Urinary bladder (tissue), 4 donors: ENCODE results near the gene CNIH3. TPM values are rescaled to one million over a fixed set of nuclear protein-coding genes. Genes with fewer than 3 reads are reported as not detected.

Experiments used
- DNase-seq: peaks from one replicate; pipeline ENCODE4 v3.0.0-alpha.2; 2015; ENCODE audit errors: extremely low spot score
- H3K27ac ChIP-seq: one replicate; pipeline ENCODE4 v1.5.1; 2013; ENCODE audit warnings: low read depth, mild to moderate bottlenecking, moderate library complexity
- H3K36me3 ChIP-seq: one replicate; pipeline ENCODE4 v1.6.1; 2013; ENCODE audit warnings: mild to moderate bottlenecking, moderate library complexity; ENCODE audit not compliant: insufficient read depth
- H3K4me1 ChIP-seq: one replicate; pipeline ENCODE4 v1.6.1; 2013; ENCODE audit warnings: mild to moderate bottlenecking, moderate library complexity; ENCODE audit not compliant: insufficient read depth
- H3K4me3 ChIP-seq: one replicate; pipeline ENCODE4 v1.5.1; 2013; ENCODE audit warnings: low read depth, low read length
- WGBS: extraction: QIAGEN DNeasy Blood & Tissue Kit; methylation state at CpG from one replicate; pipeline ENCODE4 v1.1.7; 2013; 5-methylcytosine and 5-hydroxymethylcytosine counted together
- polyA plus RNA-seq: library from polyadenylated mRNA; stranded (reverse); fragments of 200-250 nt; gene quantifications from one replicate; pipeline ENCODE4 v1.2.3, GENCODE V29; 2013
- total RNA-seq: library from RNA; depleted of rRNA; stranded (reverse); fragments of >200 nt; gene quantifications from one replicate; pipeline ENCODE4 v1.2.3, GENCODE V29; 2014
- donor health status: healthy with polysubstance abuse.
- donor health status: healthy.

The CNIH3 gene
- total and polyA plus RNA-seq, 2 donors, result 2.1 to 5.8 TPM

GRCh38 chr1:224621813-224622682, 5.9 kb downstream of the CNIH3 start:
- Histone ChIP-seq H3K4me3 (no peak overlapping the region), H3K27ac (no peak overlapping the region), H3K4me1 (no peaks in the 10 kb centered on the region), H3K36me3 (no peaks in the 10 kb centered on the region)
- no peak for DNase-seq
- WGBS, result 86% methylated on average over 7 of the region's 7 CpGs

- no peak for DNase-seq
- Histone ChIP-seq H3K4me1 (no peaks in the 10 kb centered on the region), H3K36me3 (no peaks in the 10 kb centered on the region), H3K27ac (no peak overlapping the region), H3K4me3 (no peak overlapping the region)
- WGBS, result 92% methylated on average over 2 of the region's 2 CpGs
These were observed 6.7 kb downstream of the CNIH3 start for GRCh38 chr1:224622831-224623230.

DNA sequence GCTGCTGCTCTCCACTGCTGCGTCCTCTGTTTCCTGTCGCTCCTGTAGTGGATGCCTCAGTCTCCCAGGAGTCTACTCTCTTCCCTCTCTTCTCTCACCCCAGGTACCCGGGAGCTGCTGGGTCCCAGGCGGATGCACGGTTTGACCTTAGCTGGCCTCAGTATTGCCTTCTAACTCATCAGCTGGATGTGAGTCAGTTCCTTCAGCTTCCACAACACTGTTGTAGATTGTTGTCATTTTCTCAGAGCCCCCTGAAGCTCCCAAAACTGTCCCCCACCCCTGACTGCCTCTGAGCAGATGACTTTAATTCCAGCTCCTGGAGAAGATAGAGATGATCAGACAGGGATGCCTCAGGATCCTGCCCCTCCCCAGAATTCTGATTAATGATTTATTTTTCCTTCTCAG, 7.2 kb downstream of the CNIH3 start:
- Histone ChIP-seq H3K27ac (no peak overlapping the region), H3K4me1 (no peaks in the 10 kb centered on the region), H3K36me3 (no peaks in the 10 kb centered on the region), H3K4me3 (no peak overlapping the region)
- WGBS, result 70% methylated on average over 5 of the region's 5 CpGs
- no peak for DNase-seq

DNA sequence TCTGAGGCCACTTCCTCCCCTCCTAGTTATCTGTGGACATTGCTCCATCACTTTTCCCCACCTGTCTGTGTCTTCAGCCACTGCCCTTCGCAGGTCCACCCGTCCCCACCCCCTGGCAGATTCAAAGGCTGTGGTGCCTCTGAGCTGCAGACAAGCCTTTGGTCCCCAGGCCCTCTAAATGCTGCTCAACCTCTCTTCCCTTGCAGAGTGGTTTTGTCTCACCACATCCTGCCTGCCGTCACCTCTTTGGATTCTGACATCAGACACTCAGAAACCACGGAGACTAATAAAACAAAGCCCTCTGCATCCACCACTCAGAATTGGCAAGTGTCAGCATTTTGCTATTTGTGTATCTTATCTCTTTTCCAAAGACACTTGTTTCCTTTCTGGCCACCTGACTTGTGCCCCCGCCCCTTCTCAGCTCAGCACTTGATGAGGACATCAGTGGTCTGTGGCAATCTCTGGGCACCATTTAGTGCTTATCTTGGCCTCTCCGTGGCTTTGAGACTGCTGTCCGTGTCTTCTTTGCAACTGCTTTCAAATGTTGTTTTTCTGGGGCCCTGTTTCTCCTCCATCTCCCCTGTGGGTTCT, 7.7 kb downstream of the CNIH3 start:
- Histone ChIP-seq H3K4me1 (no peaks in the 10 kb centered on the region), H3K27ac (no peak overlapping the region), H3K36me3 (no peaks in the 10 kb centered on the region), H3K4me3 (no peak overlapping the region)
- DNase-seq, result no peak
- 53% methylated on average over 7 of the region's 7 CpGs for WGBS

GRCh38 chr1:224624432-224624831, 8.3 kb downstream of the CNIH3 start:
- no peak for DNase-seq
- no peaks in the 10 kb centered on the region for H3K36me3 ChIP-seq
- no peak overlapping the region for H3K4me3 ChIP-seq
- no peak overlapping the region for H3K27ac ChIP-seq
- no peaks in the 10 kb centered on the region for H3K4me1 ChIP-seq
- WGBS, result 95% methylated on average over 4 of the region's 4 CpGs

GRCh38 chr1:224626042-224626441, 9.9 kb downstream of the CNIH3 start:
- 69% methylated on average over 1 of the region's 1 CpG for WGBS
- Histone ChIP-seq H3K4me3 (no peak overlapping the region), H3K36me3 (no peaks in the 10 kb centered on the region), H3K4me1 (no peaks in the 10 kb centered on the region), H3K27ac (no peak overlapping the region)
- DNase-seq, result no peak

DNA sequence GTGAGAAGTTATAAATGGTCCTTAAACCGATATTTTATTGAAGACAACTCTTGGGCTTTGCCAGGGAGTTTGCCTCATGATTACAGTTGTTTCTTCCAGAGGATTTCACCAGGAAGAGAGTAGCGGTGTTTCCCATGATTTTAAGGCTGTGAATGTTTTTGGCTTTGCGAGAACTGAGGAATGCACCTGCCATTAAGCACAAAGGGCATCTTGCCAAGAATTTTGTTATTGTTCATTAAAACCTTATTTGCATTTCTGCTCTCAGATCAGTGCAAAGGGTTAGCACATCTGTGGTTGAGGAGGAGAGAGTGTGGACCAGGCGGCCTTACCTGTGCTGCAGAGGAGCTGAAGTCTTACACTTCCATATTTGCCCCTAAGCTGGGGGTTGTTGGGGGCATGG, 13.8 kb downstream of the CNIH3 start:
- WGBS, result 77% methylated on average over 4 of the region's 4 CpGs
- Histone ChIP-seq H3K36me3 (no peaks in the 10 kb centered on the region), H3K4me3 (no peak overlapping the region), H3K27ac (no peak overlapping the region), H3K4me1 (no peaks in the 10 kb centered on the region)
- DNase-seq, result no peak

DNA sequence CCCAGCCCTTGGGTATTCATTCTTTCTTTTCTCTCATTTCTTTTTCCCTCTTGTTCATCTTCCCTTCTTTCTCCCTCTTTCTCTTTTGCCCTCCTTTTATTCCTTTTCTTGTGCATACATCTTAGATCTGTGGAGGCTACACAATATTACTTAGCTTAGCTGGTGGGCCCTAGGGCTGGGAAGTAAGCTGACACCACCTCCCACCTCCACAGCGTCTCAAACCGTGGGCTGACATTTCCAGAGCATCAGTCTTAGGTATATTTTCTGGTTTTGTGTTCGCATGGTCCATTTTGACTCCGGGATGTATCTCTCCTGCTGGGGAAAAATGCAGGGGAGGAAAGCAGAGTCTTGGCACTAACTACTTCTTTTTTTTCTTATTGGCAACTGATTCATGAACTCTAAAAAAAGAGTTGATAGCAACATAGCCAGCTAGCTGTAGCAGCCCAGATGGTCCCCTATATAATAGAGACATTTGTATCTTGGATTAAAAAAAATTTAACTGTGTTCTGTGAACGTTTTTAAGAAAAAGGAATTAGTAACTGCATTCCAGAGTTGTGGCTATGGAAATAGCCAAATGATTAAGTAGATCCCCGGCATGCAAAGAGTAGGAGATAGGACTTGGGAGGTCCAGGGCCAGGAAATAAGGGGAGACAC, 15.5 kb downstream of the CNIH3 start:
- DNase-seq, result no peak
- Histone ChIP-seq H3K27ac (no peak overlapping the region), H3K4me3 (no peak overlapping the region), H3K4me1 (no peaks in the 10 kb centered on the region), H3K36me3 (no peaks in the 10 kb centered on the region)
- WGBS, result 55% methylated on average over 6 of the region's 6 CpGs

GRCh38 chr1:224632381-224632871, 16.3 kb downstream of the CNIH3 start:
- 66% methylated on average over 5 of the region's 5 CpGs for WGBS
- no peak for DNase-seq
- no peak overlapping the region for H3K4me3 ChIP-seq

DNA sequence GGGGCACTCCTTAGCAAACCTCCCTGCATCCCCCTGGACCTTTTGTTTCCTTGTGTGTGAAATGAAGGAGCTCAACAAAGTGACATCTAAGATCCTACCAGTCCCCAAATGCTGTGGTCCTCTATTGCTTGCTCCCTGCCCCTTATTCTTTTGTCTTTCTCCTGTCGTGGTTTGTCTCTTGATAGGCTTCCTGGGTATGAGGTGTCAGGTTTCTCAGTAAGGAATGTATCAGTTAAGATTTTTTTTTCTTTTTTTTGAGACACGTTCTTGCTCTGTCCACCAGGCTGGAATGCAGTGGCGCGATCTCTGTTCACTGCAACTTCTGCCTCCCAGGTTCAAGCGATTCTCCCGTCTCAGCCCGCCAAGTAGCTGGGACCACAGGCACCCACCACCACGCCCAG, 16.8 kb downstream of the CNIH3 start:
- Histone ChIP-seq H3K4me3 (no peak overlapping the region), H3K4me1 (no peaks in the 10 kb centered on the region), H3K36me3 (no peaks in the 10 kb centered on the region), H3K27ac (no peak overlapping the region)
- WGBS, result 74% methylated on average over 8 of the region's 8 CpGs
- DNase-seq, result no peak

More at GRCh38 chr1:224632381-224632871, 16.3 kb downstream of the CNIH3 start:
- no peak overlapping the region for H3K27ac ChIP-seq
- no peaks in the 10 kb centered on the region for H3K36me3 ChIP-seq
- H3K4me1 ChIP-seq, result no peaks in the 10 kb centered on the region

DNA sequence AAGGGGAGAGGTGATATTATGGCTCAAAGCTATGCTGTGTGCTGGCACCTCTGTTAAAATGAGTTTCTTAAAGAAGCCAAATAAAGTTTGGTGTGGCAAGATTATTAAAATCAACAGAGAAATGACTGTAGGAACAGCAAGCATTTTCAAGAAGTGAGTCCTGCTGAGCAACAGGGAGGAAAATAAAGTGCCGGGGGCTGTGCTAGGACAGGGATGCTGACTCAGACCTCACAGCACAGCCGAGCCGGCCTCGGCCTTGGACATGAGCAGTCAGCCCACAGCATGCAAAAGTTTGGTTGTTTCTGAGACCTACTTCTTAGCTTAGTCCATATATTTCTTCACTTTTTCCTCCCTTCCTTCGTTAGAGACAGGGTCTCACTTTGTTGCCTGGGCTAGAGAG, 19.2 kb downstream of the CNIH3 start:
- no peak for DNase-seq

DNA sequence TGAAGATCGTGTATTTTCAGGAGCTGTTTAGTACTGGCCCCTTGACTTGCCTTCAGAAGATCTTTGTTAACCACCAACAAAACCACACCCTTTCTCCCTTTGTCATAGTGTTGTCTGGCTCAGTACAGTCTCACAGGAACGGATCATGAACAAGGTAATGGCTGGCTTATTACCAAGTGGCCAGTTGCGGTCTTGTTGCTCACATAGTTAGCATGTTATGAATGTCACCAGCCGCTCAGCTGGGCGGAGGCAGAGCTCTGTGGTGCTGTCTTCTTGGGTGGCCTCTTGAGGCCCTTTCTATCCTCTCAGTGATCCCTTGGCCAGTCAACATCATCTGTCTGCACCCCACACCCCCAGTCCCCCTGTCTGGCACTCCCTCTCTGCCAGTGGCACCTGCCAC, 21.4 kb downstream of the CNIH3 start:
- WGBS, result 65% methylated on average over 5 of the region's 5 CpGs
- no peaks in the 10 kb centered on the region for H3K4me1 ChIP-seq
- DNase-seq, result no peak
- H3K27ac ChIP-seq, result no peak overlapping the region
- no peaks in the 10 kb centered on the region for H3K36me3 ChIP-seq
- no peak overlapping the region for H3K4me3 ChIP-seq

More for the DNA sequence above, 19.2 kb downstream of the CNIH3 start:
- 71% methylated on average over 5 of the region's 5 CpGs for WGBS
- H3K36me3 ChIP-seq, result no peaks in the 10 kb centered on the region
- no peak overlapping the region for H3K27ac ChIP-seq
- no peaks in the 10 kb centered on the region for H3K4me1 ChIP-seq
- no peak overlapping the region for H3K4me3 ChIP-seq

- no peak for DNase-seq
- Histone ChIP-seq H3K36me3 (no peaks in the 10 kb centered on the region), H3K4me1 (no peaks in the 10 kb centered on the region), H3K27ac (no peak overlapping the region), H3K4me3 (no peak overlapping the region)
- 78% methylated on average over 7 of the region's 7 CpGs for WGBS
These were observed 21.8 kb downstream of the CNIH3 start for GRCh38 chr1:224637936-224638335.
